Measurements from ENCODE around the gene SULT2B1. TPM values are rescaled to one million over a fixed set of nuclear protein-coding genes. Genes with fewer than 3 reads are reported as not detected.

SULT2B1 gene
- total RNA-seq, 1 donor from 2014 or later, result 0.74 TPM

DNA sequence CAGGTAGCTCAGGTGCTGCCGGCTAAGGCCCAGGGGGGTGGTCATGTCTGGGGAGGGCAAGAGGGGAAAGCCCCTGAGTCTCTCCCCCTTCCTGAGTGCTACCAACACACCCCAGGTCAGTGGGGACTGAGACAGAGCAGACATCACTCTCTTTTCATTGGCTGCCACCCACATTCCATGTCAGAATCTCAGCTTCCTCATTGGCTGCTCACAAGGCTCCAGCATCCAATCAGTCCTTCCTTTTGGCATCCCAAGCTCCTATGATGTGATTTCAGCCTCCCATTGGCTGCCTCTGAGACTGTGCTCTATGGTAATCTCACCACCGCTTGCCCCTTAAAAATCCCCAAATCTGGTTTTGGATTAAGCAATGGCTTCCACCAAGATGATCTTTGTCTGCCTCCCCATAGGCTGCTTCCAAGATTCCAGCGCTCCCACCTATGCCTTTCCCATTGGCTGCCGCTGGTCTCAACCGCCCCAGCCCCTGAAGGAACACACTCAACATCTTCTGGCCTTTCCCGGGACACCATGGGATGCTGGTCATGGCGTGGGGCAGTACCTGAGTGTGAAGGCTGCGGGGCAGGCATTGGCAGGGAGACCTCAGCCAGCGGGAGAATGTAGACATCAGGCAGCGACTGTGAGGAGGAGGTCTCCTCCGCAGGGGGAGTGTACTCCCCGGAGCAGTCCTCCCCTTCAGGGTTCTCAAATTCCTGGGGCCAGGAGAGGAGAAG is 42.3 kb upstream of the SULT2B1 start:
- no peak for DNase-seq (ENCODE audit: low spot score in 2 of 2, unreplicated experiment in 2 of 2)
- peak overlapping the region; percentile 10 for H3K4me3 Mint-ChIP-seq
- peaks cover 16% of the 10 kb centered on the region for H3K4me1 Mint-ChIP-seq
- TF ChIP-seq, protein P1, sequence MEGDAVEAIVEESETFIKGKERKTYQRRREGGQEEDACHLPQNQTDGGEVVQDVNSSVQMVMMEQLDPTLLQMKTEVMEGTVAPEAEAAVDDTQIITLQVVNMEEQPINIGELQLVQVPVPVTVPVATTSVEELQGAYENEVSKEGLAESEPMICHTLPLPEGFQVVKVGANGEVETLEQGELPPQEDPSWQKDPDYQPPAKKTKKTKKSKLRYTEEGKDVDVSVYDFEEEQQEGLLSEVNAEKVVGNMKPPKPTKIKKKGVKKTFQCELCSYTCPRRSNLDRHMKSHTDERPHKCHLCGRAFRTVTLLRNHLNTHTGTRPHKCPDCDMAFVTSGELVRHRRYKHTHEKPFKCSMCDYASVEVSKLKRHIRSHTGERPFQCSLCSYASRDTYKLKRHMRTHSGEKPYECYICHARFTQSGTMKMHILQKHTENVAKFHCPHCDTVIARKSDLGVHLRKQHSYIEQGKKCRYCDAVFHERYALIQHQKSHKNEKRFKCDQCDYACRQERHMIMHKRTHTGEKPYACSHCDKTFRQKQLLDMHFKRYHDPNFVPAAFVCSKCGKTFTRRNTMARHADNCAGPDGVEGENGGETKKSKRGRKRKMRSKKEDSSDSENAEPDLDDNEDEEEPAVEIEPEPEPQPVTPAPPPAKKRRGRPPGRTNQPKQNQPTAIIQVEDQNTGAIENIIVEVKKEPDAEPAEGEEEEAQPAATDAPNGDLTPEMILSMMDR (IDR thresholded peaks at IDR 0.05; ENCODE audit: unreplicated experiment), result no peak
- peaks cover 3% of the 10 kb centered on the region for H3K27me3 Mint-ChIP-seq (ENCODE audit: low read depth)
- no peak overlapping the region for H3K27ac Mint-ChIP-seq
- H3K36me3 Mint-ChIP-seq, result peaks cover 4% of the 10 kb centered on the region
- no peaks in the 10 kb centered on the region for H3K9me3 Mint-ChIP-seq

DNA sequence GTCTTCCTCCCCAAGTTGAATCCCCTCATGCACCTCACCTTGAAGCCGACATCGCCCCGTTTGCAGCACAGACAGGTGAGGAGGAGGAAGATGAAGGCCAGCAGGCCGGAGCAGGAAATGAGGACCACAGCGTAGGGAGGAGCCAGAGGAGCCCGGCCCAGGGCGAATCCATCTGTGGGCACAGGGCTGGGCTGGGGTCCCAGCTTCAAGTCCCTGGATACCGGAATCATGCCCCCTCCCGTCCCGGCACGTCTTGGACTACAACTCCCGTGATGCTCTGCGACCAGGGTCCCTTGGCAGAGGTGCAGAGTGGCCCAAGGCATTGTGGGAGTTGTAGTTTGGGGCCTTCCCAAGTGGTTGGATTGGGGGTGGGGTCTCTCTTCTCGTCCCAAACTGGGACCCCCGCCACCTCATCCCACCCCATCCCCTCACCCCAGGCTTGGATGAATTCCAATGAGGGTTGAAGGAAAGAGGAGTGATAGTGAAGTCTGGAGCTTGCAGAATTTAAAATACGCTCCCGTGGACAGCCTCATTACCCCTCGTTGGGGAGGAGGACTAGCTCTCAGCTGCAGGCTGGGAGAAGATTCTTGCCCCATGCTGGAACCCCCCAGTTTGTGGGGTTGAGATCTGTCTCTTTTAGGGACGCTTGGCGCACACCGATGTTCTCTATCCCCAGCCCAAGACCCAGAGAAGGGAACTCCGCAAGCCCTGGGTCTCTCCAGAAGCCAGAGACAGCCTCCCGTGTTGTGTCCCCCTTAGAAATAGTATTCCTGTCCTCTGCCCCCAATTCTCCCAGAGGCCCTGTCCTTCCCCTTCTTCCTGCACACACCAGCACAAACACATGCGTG is 41.3 kb upstream of the SULT2B1 start:
- peaks cover 4% of the 10 kb centered on the region for H3K36me3 Mint-ChIP-seq
- H3K27ac Mint-ChIP-seq, result peak overlapping the region; percentile 56
- no peaks in the 10 kb centered on the region for H3K9me3 Mint-ChIP-seq
- H3K27me3 Mint-ChIP-seq (ENCODE audit: low read depth), result peaks cover 3% of the 10 kb centered on the region
- H3K4me3 Mint-ChIP-seq, result peak overlapping the region; percentile 80
- DNase-seq (ENCODE audit: low spot score in 2 of 2, unreplicated experiment in 2 of 2), result peak in 1 of 2 experiments; percentile 76
- TF ChIP-seq, protein P1 (IDR thresholded peaks at IDR 0.05; ENCODE audit: unreplicated experiment), result no peak
- peaks cover 16% of the 10 kb centered on the region for H3K4me1 Mint-ChIP-seq

DNA sequence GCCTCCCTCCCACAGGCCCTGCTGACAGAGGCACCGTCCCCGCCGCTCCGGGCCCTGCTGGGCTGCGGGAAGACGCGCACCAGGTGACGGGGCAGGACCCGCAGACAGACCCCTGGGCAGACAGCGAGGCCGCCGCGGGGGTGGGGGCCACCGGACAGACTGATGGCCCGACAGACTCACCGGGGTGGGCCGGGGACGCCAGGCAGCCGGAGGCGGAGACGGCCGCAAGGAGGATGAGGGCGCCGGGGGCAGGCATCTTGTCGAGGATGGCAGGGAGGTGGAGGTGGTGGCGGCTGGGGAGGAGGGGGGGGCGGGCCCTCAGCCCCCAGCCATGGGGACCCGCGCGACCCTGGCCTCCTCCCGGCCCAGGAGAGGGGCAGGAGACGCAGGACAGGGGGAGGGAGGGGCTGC is 40.6 kb upstream of the SULT2B1 start:
- Mint-ChIP-seq H3K27ac (no peak overlapping the region), H3K9me3 (no peaks in the 10 kb centered on the region), H3K27me3 (ENCODE audit: low read depth) (peaks cover 3% of the 10 kb centered on the region), H3K36me3 (peaks cover 4% of the 10 kb centered on the region), H3K4me1 (peaks cover 17% of the 10 kb centered on the region), H3K4me3 (peak overlapping the region; percentile 80)
- TF ChIP-seq, protein P1 (IDR thresholded peaks at IDR 0.05; ENCODE audit: unreplicated experiment), result no peak
- no peak for DNase-seq (ENCODE audit: low spot score in 2 of 2, unreplicated experiment in 2 of 2)

DNA sequence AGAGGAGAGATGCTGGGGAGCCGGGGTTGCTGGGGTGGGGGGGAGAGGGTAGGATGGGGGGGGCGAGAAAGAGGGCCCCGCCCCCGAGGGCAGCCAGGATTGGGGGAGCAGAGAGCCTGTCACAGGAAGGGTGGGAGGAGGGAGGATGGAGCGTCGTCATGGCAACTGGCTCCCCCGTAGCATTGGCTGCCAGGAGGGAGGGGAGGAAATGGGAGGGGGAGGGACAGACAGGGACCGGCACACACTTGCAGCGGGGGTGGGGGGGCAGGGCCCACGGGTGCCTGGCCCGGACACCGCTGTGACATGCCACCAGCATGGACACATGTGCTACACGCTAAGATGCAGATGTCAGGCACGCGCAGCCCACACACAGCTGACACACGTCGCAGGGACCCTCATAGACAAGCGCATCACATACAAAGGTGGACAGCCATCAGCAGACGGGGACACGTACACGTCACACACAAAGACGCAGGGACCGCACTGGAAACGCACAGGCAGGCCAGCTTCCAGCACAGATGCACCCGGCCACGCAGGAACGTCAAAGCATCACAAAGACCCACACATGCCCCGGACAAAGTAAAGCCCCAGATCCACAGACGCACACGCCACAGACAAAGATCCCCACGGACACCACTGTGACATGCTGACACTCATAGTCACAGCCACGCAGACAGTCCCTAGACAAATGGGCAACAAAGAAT is 40.0 kb upstream of the SULT2B1 start, which contains the start of gene LMTK3:
Gene LMTK3, minus strand, starts transcription at position 36 of the 704 bp plus-strand sequence. CDS start 259 bp downstream, outside the sequence.
- TF ChIP-seq, protein P1 (IDR thresholded peaks at IDR 0.05; ENCODE audit: unreplicated experiment), result no peak
- peaks cover 3% of the 10 kb centered on the region for H3K27me3 Mint-ChIP-seq (ENCODE audit: low read depth)
- peak within 1 kb of the TSS; percentile 80 for H3K4me3 Mint-ChIP-seq
- DNase-seq (ENCODE audit: low spot score in 2 of 2, unreplicated experiment in 2 of 2), result no peak
- H3K9me3 Mint-ChIP-seq, result no peaks in the 10 kb centered on the region
- H3K4me1 Mint-ChIP-seq, result peaks cover 21% of the 10 kb centered on the region
- H3K36me3 Mint-ChIP-seq, result peaks cover 4% of the 10 kb centered on the region
- H3K27ac Mint-ChIP-seq, result peak within 1 kb of the TSS; percentile 56

DNA sequence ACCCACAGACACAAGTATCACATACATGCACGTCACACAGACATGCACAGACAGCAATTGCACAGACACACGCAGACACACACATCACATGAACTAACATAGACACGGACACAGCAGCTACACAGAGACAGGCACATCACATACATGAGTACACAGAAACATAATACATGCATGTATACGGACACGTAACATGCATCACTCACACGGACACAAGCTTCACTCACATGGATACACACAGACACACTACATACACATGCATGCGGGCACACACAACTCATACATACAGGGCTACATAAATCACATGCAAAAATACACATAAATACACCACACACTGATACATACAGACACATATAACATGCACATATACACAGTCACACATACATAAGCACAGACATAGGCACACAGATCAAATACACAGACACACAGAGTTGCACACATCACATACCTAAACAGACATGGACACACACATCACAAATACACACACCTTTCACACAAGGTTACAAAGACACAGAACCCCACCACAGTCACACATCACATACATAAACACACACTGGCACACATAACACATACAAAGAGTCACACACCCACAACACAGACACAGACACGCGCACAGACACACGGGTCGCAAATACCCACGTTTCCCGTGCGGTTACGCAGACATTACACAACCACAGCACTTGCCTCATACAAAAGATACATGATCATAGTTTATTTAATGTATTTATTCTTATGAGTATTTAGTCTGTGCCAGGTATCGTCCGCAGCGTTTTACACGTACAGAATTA is 39.3 kb upstream of the SULT2B1 start:
- H3K4me3 Mint-ChIP-seq, result no peak overlapping the region
- no peak for DNase-seq (ENCODE audit: low spot score in 2 of 2, unreplicated experiment in 2 of 2)
- H3K36me3 Mint-ChIP-seq, result peaks cover 2% of the 10 kb centered on the region
- peaks cover 23% of the 10 kb centered on the region for H3K4me1 Mint-ChIP-seq
- peaks cover 3% of the 10 kb centered on the region for H3K27me3 Mint-ChIP-seq (ENCODE audit: low read depth)
- H3K9me3 Mint-ChIP-seq, result no peaks in the 10 kb centered on the region
- TF ChIP-seq, protein P1 (IDR thresholded peaks at IDR 0.05; ENCODE audit: unreplicated experiment), result no peak
- H3K27ac Mint-ChIP-seq, result no peak overlapping the region
